Neural cell (in vitro differentiated cells): ENCODE data around the gene CELSR1. TPM values are rescaled to one million over a fixed set of nuclear protein-coding genes. Genes with fewer than 3 reads are reported as not detected.

ENCODE experiments used
- H2AFZ ChIP-seq: fragments of 200-600, 300-800 bp; sonication (generic), shearing (Covaris generic); 2 replicates; pipeline ENCODE4 v1.6.0; 2014; ENCODE audit warnings: low read depth, mild to moderate bottlenecking, antibody characterized with exemption, low read length, moderate library complexity
- H3F3A ChIP-seq: fragments of 200-600 bp; shearing (Covaris generic); 2 replicates; pipeline ENCODE4 v1.6.1; 2016; ENCODE audit warnings: mild to moderate bottlenecking, moderate library complexity, mixed read lengths, antibody characterized with exemption, low read length; ENCODE audit not compliant: insufficient read depth, poor library complexity, severe bottlenecking
- H3K27ac ChIP-seq: fragments of 200-600, 300-800 bp; sonication (generic), shearing (Covaris generic); 2 replicates; pipeline ENCODE4 v1.5.1; 2014; ENCODE audit warnings: mild to moderate bottlenecking, low read length, moderate library complexity
- H3K27me3 ChIP-seq: fragments of 300-800, 200-600 bp; sonication (generic), shearing (Covaris generic); 2 replicates; pipeline ENCODE4 v1.6.0; 2014; ENCODE audit warnings: mild to moderate bottlenecking, low read depth, low read length, moderate library complexity; ENCODE audit not compliant: insufficient read depth
- H3K36me3 ChIP-seq: fragments of 300-800, 200-600 bp; sonication (generic), shearing (Covaris generic); 2 replicates; pipeline ENCODE4 v1.5.1; 2014; ENCODE audit warnings: mild to moderate bottlenecking, antibody characterized with exemption, low read length, moderate library complexity; ENCODE audit not compliant: insufficient read depth
- H3K4me2 ChIP-seq: fragments of 300-800, 200-600 bp; sonication (generic), shearing (Covaris generic); 2 replicates; pipeline ENCODE4 v1.6.0; 2014; ENCODE audit warnings: mild to moderate bottlenecking, low read length
- H3K4me3 ChIP-seq: fragments of 300-800, 200-600 bp; sonication (generic), shearing (Covaris generic); 2 replicates; pipeline ENCODE4 v1.5.1; 2014; ENCODE audit warnings: mild to moderate bottlenecking, low read length, moderate library complexity
- H3K79me2 ChIP-seq: fragments of 200-600 bp; shearing (Covaris generic); replicated peaks from 2 replicates; pipeline ENCODE4 v1.6.0; 2014; ENCODE audit warnings: mild to moderate bottlenecking, low read length, moderate library complexity; ENCODE audit not compliant: insufficient read depth
- H3K9ac ChIP-seq: fragments of 300-800, 200-600 bp; sonication (generic), shearing (Covaris generic); 2 replicates; pipeline ENCODE4 v1.6.1; 2016; ENCODE audit warnings: mild to moderate bottlenecking, low read length, mixed read lengths
- H3K9me2 ChIP-seq: fragments of 200-600 bp; shearing (Covaris generic); 2 replicates; pipeline ENCODE4 v1.6.1; 2016; ENCODE audit warnings: mild to moderate bottlenecking, low read length, mixed read lengths; ENCODE audit not compliant: insufficient read depth
- H3K9me3 ChIP-seq: fragments of 200-600, 300-800 bp; sonication (generic), shearing (Covaris generic); 2 replicates; pipeline ENCODE4 v1.6.1; 2016; ENCODE audit warnings: mild to moderate bottlenecking, mixed run types, low read length, moderate library complexity, mixed read lengths
- H4K20me1 ChIP-seq: fragments of 200-600 bp; shearing (Covaris generic); 2 replicates; pipeline ENCODE4 v1.6.1; 2016; ENCODE audit warnings: mild to moderate bottlenecking, mixed run types; ENCODE audit not compliant: insufficient read depth
- CTCF ChIP-seq: fragments of 450-650 bp; IDR thresholded peaks from 2 replicates; pipeline ENCODE4 v1.5.1; 2014; ENCODE audit warnings: antibody characterized with exemption, mild to moderate bottlenecking, moderate library complexity; ENCODE audit not compliant: poor library complexity, severe bottlenecking
- EP300 ChIP-seq: fragments of 450-650 bp; conservative IDR thresholded peaks from 2 replicates; pipeline ENCODE4 v1.6.1; 2014; ENCODE audit warnings: antibody characterized with exemption, mild to moderate bottlenecking, moderate library complexity; ENCODE audit not compliant: poor library complexity, severe bottlenecking
- EZH2 ChIP-seq: fragments of 200-600, 300-800 bp; shearing (Covaris generic), sonication (generic); IDR thresholded peaks from 2 replicates; pipeline ENCODE4 v1.6.1; 2014; ENCODE audit warnings: antibody characterized with exemption, low read length, borderline replicate concordance, mild to moderate bottlenecking; ENCODE audit not compliant: insufficient read depth, poor library complexity, severe bottlenecking
- MXI1 ChIP-seq: fragments of 450-650 bp; conservative IDR thresholded peaks from 2 replicates; pipeline ENCODE4 v1.6.1; 2014; ENCODE audit warnings: antibody characterized with exemption, mild to moderate bottlenecking; ENCODE audit not compliant: poor library complexity, severe bottlenecking
- POLR2AphosphoS5 ChIP-seq: IDR thresholded peaks from 2 replicates; pipeline ENCODE4 v1.6.1; 2012
- RAD21 ChIP-seq: fragments of 450-650 bp; conservative IDR thresholded peaks from 2 replicates; pipeline ENCODE4 v1.6.1; 2014; ENCODE audit warnings: antibody characterized with exemption, mild to moderate bottlenecking, moderate library complexity
- REST ChIP-seq: IDR thresholded peaks from 2 replicates; pipeline ENCODE4 v1.6.1; 2012; ENCODE audit warnings: borderline replicate concordance
- SMC3 ChIP-seq: fragments of 450-650 bp; conservative IDR thresholded peaks from 2 replicates; pipeline ENCODE4 v1.6.1; 2014; ENCODE audit warnings: antibody characterized with exemption, mild to moderate bottlenecking, moderate library complexity; ENCODE audit not compliant: poor library complexity
- TAF1 ChIP-seq: IDR thresholded peaks from 2 replicates; pipeline ENCODE4 v1.6.1; 2012; ENCODE audit warnings: low read depth
- polyA plus RNA-seq: library from polyadenylated mRNA; depleted of rRNA; stranded (reverse); fragments of >200 nt; gene quantifications from 2 replicates; pipeline ENCODE4 v1.2.3, GENCODE V29; 2014

Gene CELSR1
- polyA plus RNA-seq, 1 donor from 2014 or later = 0.14 TPM

DNA sequence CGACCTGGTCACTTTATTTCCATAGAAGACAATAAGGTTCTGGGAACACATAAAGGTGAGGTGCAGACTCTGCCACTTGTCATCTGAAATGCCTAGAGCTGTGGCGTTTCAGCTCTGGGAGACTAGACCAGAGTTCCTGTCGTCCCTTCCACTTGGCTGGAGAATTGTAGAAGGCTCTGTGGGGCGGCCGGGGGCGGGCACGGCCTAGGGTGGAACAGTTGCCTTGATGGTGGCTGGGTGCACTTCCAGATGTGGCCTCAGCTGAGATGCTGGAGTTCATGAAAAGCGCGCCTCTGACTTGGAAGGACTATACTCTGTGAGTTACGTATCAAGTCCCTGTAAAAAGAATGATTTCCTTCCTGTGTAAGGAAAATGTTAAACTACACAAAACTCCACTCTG is 185.1 kb downstream of the CELSR1 start:
- Histone ChIP-seq H3K27me3 (no peaks in the 10 kb centered on the region), H3K4me3 (no peak overlapping the region), H2AFZ (no peak overlapping the region), H3K9me3 (no peaks in the 10 kb centered on the region), H3K79me2 (no peaks in the 10 kb centered on the region), H4K20me1 (no peaks in the 10 kb centered on the region), H3K4me2 (no peak overlapping the region), H3K36me3 (no peaks in the 10 kb centered on the region), H3F3A (no peaks in the 10 kb centered on the region), H3K27ac (no peak overlapping the region), H3K9ac (no peak overlapping the region), H3K9me2 (no peaks in the 10 kb centered on the region)
- no peak for TF ChIP-seq CTCF
- TF ChIP-seq POLR2AphosphoS5 = no peak
- no peak for TF ChIP-seq EP300
- TF ChIP-seq EZH2 = no peak
- TF ChIP-seq TAF1 = no peak
- TF ChIP-seq REST = no peak
- no peak for TF ChIP-seq SMC3
- TF ChIP-seq RAD21 = no peak
- TF ChIP-seq MXI1 = no peak

DNA sequence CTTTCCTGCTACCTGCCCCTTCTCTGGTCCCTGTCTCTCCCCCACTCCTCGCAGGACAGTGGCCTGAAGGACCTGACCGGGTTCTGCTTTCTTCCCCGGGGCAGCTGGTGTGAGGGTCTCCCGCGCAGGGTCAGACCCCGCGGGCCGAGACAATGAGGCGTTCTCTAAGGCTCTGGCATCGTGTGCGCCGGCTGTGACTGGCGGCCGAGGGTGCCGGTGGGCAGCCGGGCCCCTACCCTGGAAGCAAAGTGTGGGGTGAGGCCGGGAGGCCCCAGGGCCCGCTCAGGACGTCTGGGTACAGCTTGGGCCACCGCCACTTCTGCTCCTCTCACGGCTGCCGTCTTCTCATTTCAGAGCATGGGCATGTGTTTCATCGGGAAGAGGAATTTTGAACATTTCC is 185.7 kb downstream of the CELSR1 start:
- H3K4me2 ChIP-seq = no peak overlapping the region
- H3K9ac ChIP-seq = no peak overlapping the region
- no peaks in the 10 kb centered on the region for H3K9me3 ChIP-seq
- H3K27me3 ChIP-seq = no peaks in the 10 kb centered on the region
- H3K27ac ChIP-seq = no peak overlapping the region
- no peak overlapping the region for H2AFZ ChIP-seq
- H3F3A ChIP-seq = no peaks in the 10 kb centered on the region
- H3K4me3 ChIP-seq = no peak overlapping the region
- TF ChIP-seq TAF1 = no peak
- no peak for TF ChIP-seq CTCF
- TF ChIP-seq SMC3 = no peak
- no peak for TF ChIP-seq EZH2
- no peak for TF ChIP-seq EP300
- TF ChIP-seq RAD21 = no peak
- TF ChIP-seq MXI1 = no peak
- no peak for TF ChIP-seq REST
- no peak for TF ChIP-seq POLR2AphosphoS5
- H4K20me1 ChIP-seq = no peaks in the 10 kb centered on the region
- H3K36me3 ChIP-seq = no peaks in the 10 kb centered on the region
- no peaks in the 10 kb centered on the region for H3K79me2 ChIP-seq
- no peaks in the 10 kb centered on the region for H3K9me2 ChIP-seq
